NT2/D1 (cell line): ENCODE measurements around the gene CYP46A1.
A peak's percentile ranks its signal among the peaks of the same experiment; 100 is the strongest.

ENCODE experiments used
- DNase-seq: peaks from one replicate; pipeline ENCODE4 v3.0.0-alpha.2; 2011; ENCODE audit warnings: low read depth, low spot score
- H3K27me3 ChIP-seq: 2 replicates; pipeline ENCODE4 v1.6.0; 2011; ENCODE audit warnings: mild to moderate bottlenecking; ENCODE audit not compliant: insufficient read length, insufficient read depth
- H3K36me3 ChIP-seq: 2 replicates; pipeline ENCODE4 v1.6.1; 2011; ENCODE audit warnings: mild to moderate bottlenecking, low read length, mixed read lengths; ENCODE audit not compliant: insufficient read depth, insufficient read length
- H3K4me1 ChIP-seq: 2 replicates; pipeline ENCODE4 v1.5.1; 2011; ENCODE audit not compliant: insufficient read depth, insufficient read length
- H3K4me3 ChIP-seq: 2 replicates; pipeline ENCODE4 v1.5.1; 2011; ENCODE audit warnings: low read depth; ENCODE audit not compliant: insufficient read length
- H3K9ac ChIP-seq: 2 replicates; pipeline ENCODE4 v1.6.0; 2011; ENCODE audit warnings: low read depth; ENCODE audit not compliant: insufficient read length
- H3K9me3 ChIP-seq: 2 replicates; pipeline ENCODE4 v1.5.1; 2011; ENCODE audit warnings: mild to moderate bottlenecking, low read length; ENCODE audit not compliant: insufficient read depth
- SUZ12 ChIP-seq: IDR thresholded peaks from 2 replicates; pipeline ENCODE4 v1.6.1; 2011; ENCODE audit not compliant: insufficient read length, insufficient read depth; ENCODE audit errors: extremely low read depth
- YY1 ChIP-seq: IDR thresholded peaks from 2 replicates; pipeline ENCODE4 v1.6.1; 2011; ENCODE audit not compliant: insufficient read length, insufficient read depth
- ZNF274 ChIP-seq: IDR thresholded peaks from 2 replicates; pipeline ENCODE4 v1.6.1; 2011; ENCODE audit warnings: mild to moderate bottlenecking, low read depth, low read length

Gene CYP46A1

GRCh38 chr14:99769123-99769522 is 85.0 kb downstream of the CYP46A1 start:
- H3K4me3 ChIP-seq = no peak overlapping the region
- no peak for DNase-seq
- no peaks in the 10 kb centered on the region for H3K36me3 ChIP-seq
- H3K9ac ChIP-seq = no peak overlapping the region
- H3K4me1 ChIP-seq = peaks cover 2% of the 10 kb centered on the region
- no peak for TF ChIP-seq YY1
- no peak for TF ChIP-seq SUZ12
- no peak for TF ChIP-seq ZNF274
- no peaks in the 10 kb centered on the region for H3K27me3 ChIP-seq
- H3K9me3 ChIP-seq = no peaks in the 10 kb centered on the region

- no peak for DNase-seq
- Histone ChIP-seq H3K9me3 (no peaks in the 10 kb centered on the region), H3K36me3 (no peaks in the 10 kb centered on the region), H3K4me3 (no peak overlapping the region), H3K27me3 (no peaks in the 10 kb centered on the region), H3K9ac (no peak overlapping the region), H3K4me1 (peaks cover 5% of the 10 kb centered on the region)
- TF ChIP-seq SUZ12 (no peak), YY1 (no peak), ZNF274 (no peak)
Observed at GRCh38 chr14:99769799-99770198, 85.7 kb downstream of the CYP46A1 start.

- no peak for TF ChIP-seq ZNF274
- no peak for TF ChIP-seq SUZ12
- TF ChIP-seq YY1 = no peak
- H3K36me3 ChIP-seq = no peaks in the 10 kb centered on the region
- no peaks in the 10 kb centered on the region for H3K27me3 ChIP-seq
- no peak for DNase-seq
- H3K9ac ChIP-seq = no peak overlapping the region
- H3K4me1 ChIP-seq = peaks cover 5% of the 10 kb centered on the region
- no peak overlapping the region for H3K4me3 ChIP-seq
- H3K9me3 ChIP-seq = no peaks in the 10 kb centered on the region
Observed at GRCh38 chr14:99772371-99773283, 88.5 kb downstream of the CYP46A1 start.

- H3K36me3 ChIP-seq = no peaks in the 10 kb centered on the region
- H3K9me3 ChIP-seq = no peaks in the 10 kb centered on the region
- H3K4me3 ChIP-seq = peak overlapping the region; percentile 32
- peaks cover 5% of the 10 kb centered on the region for H3K4me1 ChIP-seq
- TF ChIP-seq YY1 = no peak
- no peak for TF ChIP-seq ZNF274
- no peak for TF ChIP-seq SUZ12
- no peaks in the 10 kb centered on the region for H3K27me3 ChIP-seq
- H3K9ac ChIP-seq = peak overlapping the region; percentile 62
- no peak for DNase-seq
Observed at GRCh38 chr14:99773521-99774497, 89.7 kb downstream of the CYP46A1 start.

GRCh38 chr14:99774556-99775307 is 90.6 kb downstream of the CYP46A1 start:
- no peaks in the 10 kb centered on the region for H3K27me3 ChIP-seq
- no peaks in the 10 kb centered on the region for H3K36me3 ChIP-seq
- H3K9me3 ChIP-seq = no peaks in the 10 kb centered on the region
- peak overlapping the region; percentile 62 for H3K9ac ChIP-seq
- TF ChIP-seq YY1 (no peak), ZNF274 (no peak), SUZ12 (no peak)
- peaks cover 5% of the 10 kb centered on the region for H3K4me1 ChIP-seq
- no peak overlapping the region for H3K4me3 ChIP-seq
- no peak for DNase-seq

GRCh38 chr14:99775351-99775750 is 91.3 kb downstream of the CYP46A1 start:
- H3K36me3 ChIP-seq = no peaks in the 10 kb centered on the region
- H3K4me1 ChIP-seq = peaks cover 5% of the 10 kb centered on the region
- H3K27me3 ChIP-seq = no peaks in the 10 kb centered on the region
- no peak for DNase-seq
- no peak overlapping the region for H3K4me3 ChIP-seq
- TF ChIP-seq ZNF274 (no peak), YY1 (no peak)
- H3K9ac ChIP-seq = no peak overlapping the region
- H3K9me3 ChIP-seq = no peaks in the 10 kb centered on the region
